ENCODE data around the gene C3orf20. TPM values are rescaled to one million over a fixed set of nuclear protein-coding genes. Genes with fewer than 3 reads are reported as not detected.

Gene C3orf20
- total RNA-seq, 4 donors from 2014 or later, result 0.07 to 0.73 TPM; not detected in 2

DNA sequence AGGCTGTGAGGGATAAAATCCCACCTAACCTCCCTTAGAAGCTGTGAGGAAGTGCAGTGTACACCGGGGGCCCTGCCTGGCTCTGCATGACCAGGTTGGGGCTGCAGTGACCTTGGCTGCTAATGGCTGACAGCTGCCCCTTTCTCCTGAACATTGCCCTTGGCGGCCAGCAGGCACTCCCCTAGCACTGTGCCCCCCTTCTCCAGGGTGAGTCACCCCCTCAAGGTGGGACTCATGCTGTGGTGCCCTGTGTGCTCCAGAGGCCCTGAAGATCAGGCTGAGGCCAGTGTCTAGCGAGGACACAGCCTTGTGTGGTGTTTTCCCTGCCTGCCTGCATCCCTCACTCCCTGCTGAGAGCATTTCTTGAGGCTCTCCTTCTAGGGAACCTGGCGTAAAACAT, 122.8 kb downstream of the C3orf20 start:
- Histone ChIP-seq H3K36me3 (no peaks in the 10 kb centered on the region), H3K4me3 (no peak overlapping the region), H3K9me3 (no peaks in the 10 kb centered on the region), H3K4me1 (peaks cover 0 to 6% of the 10 kb centered on the region in 2 donors), H3K27me3 (no peaks in the 10 kb centered on the region), H3K27ac (no peak overlapping the region)
- TF ChIP-seq, protein P1, sequence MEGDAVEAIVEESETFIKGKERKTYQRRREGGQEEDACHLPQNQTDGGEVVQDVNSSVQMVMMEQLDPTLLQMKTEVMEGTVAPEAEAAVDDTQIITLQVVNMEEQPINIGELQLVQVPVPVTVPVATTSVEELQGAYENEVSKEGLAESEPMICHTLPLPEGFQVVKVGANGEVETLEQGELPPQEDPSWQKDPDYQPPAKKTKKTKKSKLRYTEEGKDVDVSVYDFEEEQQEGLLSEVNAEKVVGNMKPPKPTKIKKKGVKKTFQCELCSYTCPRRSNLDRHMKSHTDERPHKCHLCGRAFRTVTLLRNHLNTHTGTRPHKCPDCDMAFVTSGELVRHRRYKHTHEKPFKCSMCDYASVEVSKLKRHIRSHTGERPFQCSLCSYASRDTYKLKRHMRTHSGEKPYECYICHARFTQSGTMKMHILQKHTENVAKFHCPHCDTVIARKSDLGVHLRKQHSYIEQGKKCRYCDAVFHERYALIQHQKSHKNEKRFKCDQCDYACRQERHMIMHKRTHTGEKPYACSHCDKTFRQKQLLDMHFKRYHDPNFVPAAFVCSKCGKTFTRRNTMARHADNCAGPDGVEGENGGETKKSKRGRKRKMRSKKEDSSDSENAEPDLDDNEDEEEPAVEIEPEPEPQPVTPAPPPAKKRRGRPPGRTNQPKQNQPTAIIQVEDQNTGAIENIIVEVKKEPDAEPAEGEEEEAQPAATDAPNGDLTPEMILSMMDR (IDR thresholded peaks at IDR 0.05), result no peak
- TF ChIP-seq POLR2A (IDR thresholded peaks at IDR 0.05), result no peak
- DNase-seq, result peak in 1 of 2 donors; percentile 7
- intact Hi-C loops (cut with DNase I; ENCODE audit: low total_unique reads), result no loop called here

DNA sequence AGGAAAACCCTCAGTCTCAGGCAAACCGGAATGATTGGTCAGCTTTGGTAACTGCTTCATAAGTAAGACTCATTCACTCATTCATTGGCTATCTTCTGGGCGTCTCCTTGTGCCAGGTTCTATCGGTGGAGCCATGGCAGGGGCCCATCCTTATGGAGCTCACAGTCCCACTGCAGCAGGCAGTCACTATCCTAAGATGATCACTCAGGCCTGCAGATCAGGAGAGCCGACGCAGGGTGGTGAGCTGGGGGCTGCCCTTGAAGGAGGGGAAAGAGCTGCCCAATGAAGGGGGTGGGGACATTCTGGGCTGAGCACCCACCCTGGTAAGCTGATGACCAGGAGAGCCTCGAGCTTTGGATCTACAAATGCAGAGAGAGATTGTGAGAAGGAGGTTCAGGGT, 123.3 kb downstream of the C3orf20 start:
- peak in 1 of 2 donors; percentile 5 for DNase-seq
- peaks cover 0 to 6% of the 10 kb centered on the region in 2 donors for H3K4me1 ChIP-seq
- H3K27ac ChIP-seq, result no peak overlapping the region
- no peaks in the 10 kb centered on the region for H3K27me3 ChIP-seq
- no peak for TF ChIP-seq POLR2A (IDR thresholded peaks at IDR 0.05)
- TF ChIP-seq, protein P1 (IDR thresholded peaks at IDR 0.05), result no peak
- intact Hi-C loops (cut with DNase I; ENCODE audit: low total_unique reads), result no loop called here
- H3K9me3 ChIP-seq, result no peaks in the 10 kb centered on the region
- no peaks in the 10 kb centered on the region for H3K36me3 ChIP-seq
- no peak overlapping the region for H3K4me3 ChIP-seq

DNA sequence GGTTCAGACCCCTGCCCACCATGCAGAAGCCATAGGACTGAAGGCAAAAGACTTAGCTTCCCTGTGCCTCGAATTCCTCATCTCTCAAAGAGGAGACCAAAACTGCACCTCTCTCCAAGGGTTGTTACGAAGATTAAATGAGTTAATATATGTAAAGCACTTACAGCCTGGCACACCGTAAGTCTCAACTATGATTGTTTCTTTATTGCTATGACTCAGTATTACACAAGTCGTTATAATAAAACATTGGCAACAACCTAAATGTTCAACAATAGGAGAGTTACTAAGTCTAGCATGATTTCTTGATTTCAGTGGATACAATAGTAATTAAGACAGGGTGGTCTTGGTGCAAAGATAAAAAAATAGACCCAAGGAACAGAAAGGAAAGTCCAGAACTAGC, 124.2 kb downstream of the C3orf20 start:
- Histone ChIP-seq H3K27me3 (no peaks in the 10 kb centered on the region), H3K4me1 (peaks cover 0 to 6% of the 10 kb centered on the region in 2 donors), H3K4me3 (no peak overlapping the region), H3K27ac (no peak overlapping the region), H3K9me3 (no peaks in the 10 kb centered on the region), H3K36me3 (no peaks in the 10 kb centered on the region)
- intact Hi-C loops (cut with DNase I; ENCODE audit: low total_unique reads), result no loop called here
- DNase-seq, result no peak
- TF ChIP-seq, protein P1 (IDR thresholded peaks at IDR 0.05), result no peak
- no peak for TF ChIP-seq POLR2A (IDR thresholded peaks at IDR 0.05)

DNA sequence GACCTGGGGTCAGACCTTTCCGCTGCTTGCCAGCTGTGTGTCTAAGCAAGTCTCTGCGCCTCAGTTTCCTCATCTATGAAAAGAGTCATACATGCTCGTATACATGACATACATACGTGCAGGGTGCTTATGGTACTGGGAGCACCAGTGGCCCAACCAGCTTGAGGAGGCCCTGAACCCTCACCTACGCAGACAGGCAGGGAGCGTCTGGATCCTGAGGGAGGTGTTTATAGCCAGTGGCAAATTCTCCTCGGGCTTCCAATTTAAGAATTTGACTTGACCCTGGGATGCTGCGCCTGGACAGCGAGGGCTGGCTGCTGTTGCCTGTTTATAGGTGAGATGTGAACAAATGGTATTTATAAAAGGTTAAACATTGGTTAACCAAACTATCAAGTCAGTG, 126.1 kb downstream of the C3orf20 start:
- Histone ChIP-seq H3K36me3 (no peaks in the 10 kb centered on the region), H3K27ac (no peak overlapping the region), H3K27me3 (no peaks in the 10 kb centered on the region), H3K4me1 (peaks cover 0 to 6% of the 10 kb centered on the region in 2 donors), H3K4me3 (no peak overlapping the region), H3K9me3 (no peaks in the 10 kb centered on the region)
- TF ChIP-seq POLR2A (IDR thresholded peaks at IDR 0.05), result no peak
- TF ChIP-seq, protein P1 (IDR thresholded peaks at IDR 0.05), result no peak
- peak in 1 of 2 donors; percentile 6 for DNase-seq
- intact Hi-C loops (cut with DNase I; ENCODE audit: low total_unique reads), result no loop called here

DNA sequence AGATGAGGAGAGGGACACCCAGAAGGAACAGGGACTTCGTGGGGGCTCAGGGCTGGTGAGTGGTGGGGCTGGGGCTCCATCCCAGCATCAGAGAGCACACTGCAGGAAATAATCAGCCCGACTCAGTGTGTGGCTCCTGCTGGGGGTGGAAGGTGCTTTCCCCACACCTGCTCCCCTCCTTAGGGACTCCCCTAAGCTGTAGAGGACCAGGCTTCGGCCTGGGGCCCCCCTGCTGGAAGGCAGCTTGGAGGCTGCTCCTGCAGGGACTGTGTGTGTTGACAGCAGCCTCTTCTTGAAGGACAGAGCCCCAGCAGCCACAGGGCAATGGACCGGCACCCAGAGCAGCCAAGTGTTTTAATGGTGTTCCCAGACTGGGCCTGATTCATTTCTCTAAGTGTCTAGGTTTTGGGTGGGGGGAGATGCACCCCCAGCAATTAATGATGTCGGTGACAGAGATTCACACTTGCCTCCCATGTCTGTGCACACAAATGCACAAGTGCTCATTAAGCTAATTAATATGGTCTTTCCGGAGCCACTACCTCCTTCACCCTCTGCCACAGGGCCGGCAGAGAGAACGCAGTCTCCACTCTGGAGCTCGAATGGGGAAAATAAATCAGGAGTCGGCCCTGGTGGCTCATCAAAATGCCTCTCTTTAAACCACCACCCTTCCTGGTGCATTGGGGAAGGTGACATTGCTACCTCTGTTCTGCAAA, 126.9 kb downstream of the C3orf20 start:
- peak in 1 of 2 donors; percentile 6 for DNase-seq
- Histone ChIP-seq H3K27me3 (no peaks in the 10 kb centered on the region), H3K4me1 (peaks cover 0 to under 1% of the 10 kb centered on the region in 2 donors), H3K4me3 (no peak overlapping the region), H3K36me3 (no peaks in the 10 kb centered on the region), H3K27ac (no peak overlapping the region), H3K9me3 (no peaks in the 10 kb centered on the region)
- TF ChIP-seq POLR2A (IDR thresholded peaks at IDR 0.05), result no peak
- TF ChIP-seq, protein P1 (IDR thresholded peaks at IDR 0.05), result no peak
- intact Hi-C loops (cut with DNase I; ENCODE audit: low total_unique reads), result no loop called here
